Measurements from ENCODE around the gene SBF2.

- no peak for TF ChIP-seq CTCF (optimal IDR thresholded peaks at IDR 0.05 in 1 of 3, IDR thresholded peaks at IDR 0.05 in 1 of 3, conservative IDR thresholded peaks at IDR 0.05 in 1 of 3; ENCODE audit: extremely low read depth in 1 of 3, insufficient read depth in 2 of 3, low read length in 3 of 3)
- no peak for TF ChIP-seq EZH2 (IDR thresholded peaks at IDR 0.05; ENCODE audit: low read length)
Observed at GRCh38 chr11:9808943-9809342, 485.1 kb downstream of the SBF2 start.

Measured in keratinocyte (primary cell).